H1 (cell line): ENCODE results near the gene METTL21A. TPM values are rescaled to one million over a fixed set of nuclear protein-coding genes. Genes with fewer than 3 reads are reported as not detected.

Source experiments
- ATF2 ChIP-seq: IDR thresholded peaks from 2 replicates; pipeline ENCODE4 v1.6.1; 2012; ENCODE audit warnings: low read length, inconsistent platforms
- CHD2 ChIP-seq: IDR thresholded peaks from 2 replicates; pipeline ENCODE4 v1.6.1; 2012; ENCODE audit warnings: low read length, improper control_type of control experiment
- CHD7 ChIP-seq: fragments of 300-600 bp; sonication (generic); IDR thresholded peaks from 2 replicates; pipeline ENCODE4 v1.7.1; 2012; ENCODE audit warnings: low read length, moderate library complexity, mild to moderate bottlenecking, inconsistent platforms; ENCODE audit not compliant: insufficient replicate concordance
- CTBP2 ChIP-seq: IDR thresholded peaks from 2 replicates; pipeline ENCODE4 v1.7.0; 2011; ENCODE audit warnings: borderline replicate concordance, mild to moderate bottlenecking, moderate library complexity, mixed read lengths, low read length; ENCODE audit not compliant: insufficient read depth, insufficient read length
- POU5F1 ChIP-seq: IDR thresholded peaks from 2 replicates; pipeline ENCODE4 v1.6.1; 2011; ENCODE audit warnings: low read depth, mild to moderate bottlenecking, low read length, moderate library complexity
- SIN3A ChIP-seq, 2 experiments: IDR thresholded peaks in 1 of 2; conservative IDR thresholded peaks in 1 of 2; 2 replicates each; pipeline ENCODE4 v1.6.1; 2011 to 2012; ENCODE audit warnings: low read length in 2 of 2, improper control_type of control experiment in 1 of 2, low read depth in 1 of 2, mild to moderate bottlenecking in 1 of 2
- SIRT6 ChIP-seq: IDR thresholded peaks from one replicate; pipeline ENCODE4 v1.7.1; 2012; ENCODE audit warnings: low read length, inconsistent platforms
- SP1 ChIP-seq: IDR thresholded peaks from 2 replicates; pipeline ENCODE4 v1.6.1; 2011; ENCODE audit warnings: low read depth, low read length
- polyA plus RNA-seq, 7 experiments: library from polyadenylated mRNA; depleted of rRNA in 3 of 7; stranded (reverse) in 5 of 7; unstranded in 2 of 7; fragments of >200 nt in 5 of 7; fragments of 200-250 nt in 2 of 7; gene quantifications; 1 replicate in 5 of 7; 2 replicates in 1 of 7; 4 replicates in 1 of 7; pipeline versions ENCODE4 v1.2.1 to v1.2.3, GENCODE V29; 2011 to 2013; ENCODE audit warnings: missing spikeins in 2 of 7, mixed read lengths in 2 of 7
- total RNA-seq: library from RNA; stranded (reverse); fragmentation: NEBNext Ultra II Directional; extraction: Animal tissue kit (Norgen Biotek cat#: 25700); gene quantifications from 2 replicates; pipeline ENCODE4 v1.2.1, GENCODE V29; 2021

The METTL21A gene
- total and polyA plus RNA-seq, 2 of the 8 experiments (the other 6 are each of a cell fraction or from before 2014, with no cell fraction given), result 36.2 to 55.0 TPM

- TF ChIP-seq SIN3A (conservative IDR thresholded peaks at IDR 0.05 in 1 of 2, IDR thresholded peaks at IDR 0.05 in 1 of 2; ENCODE audit: low read depth in 1 of 2, low read length in 2 of 2), result no peak
- TF ChIP-seq CHD7, result no peak
- no peak for TF ChIP-seq POU5F1
- TF ChIP-seq CHD2, result no peak
- no peak for TF ChIP-seq SIRT6
- no peak for TF ChIP-seq ATF2
- no peak for TF ChIP-seq CTBP2
- TF ChIP-seq SP1, result no peak
- TF ChIP-seq, all 59 proteins: peak for 0
These were observed 10.4 kb upstream of the METTL21A start (continued) for GRCh38 chr2:207635468-207636200.
